ENCODE results near the gene C19orf81. TPM values are rescaled to one million over a fixed set of nuclear protein-coding genes. Genes with fewer than 3 reads are reported as not detected.

Gene C19orf81
- total and polyA plus RNA-seq, 2 of the 4 experiments (the other 2 are of a cell fraction) = 0.31 TPM; not detected in 1

DNA sequence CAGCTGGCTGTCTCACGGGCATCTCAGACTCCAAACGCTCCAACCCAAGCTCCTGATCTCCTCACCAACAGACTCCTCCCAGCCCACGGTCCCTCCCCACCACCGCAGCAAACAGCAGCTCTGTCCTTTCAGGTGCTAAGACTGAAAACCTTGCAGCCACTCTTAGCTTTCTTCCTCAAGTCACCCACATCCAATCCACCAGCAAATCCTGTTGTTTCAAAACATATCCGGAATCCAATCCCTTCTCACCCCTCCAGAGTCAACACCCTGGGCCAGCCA lies 20.8 kb downstream of the C19orf81 start:
- Histone ChIP-seq H3K9ac (ENCODE audit: low read depth, low read length) (no peak overlapping the region), H3K18ac (ENCODE audit: low read depth, low read length) (no peak overlapping the region), H3K27ac (ENCODE audit: insufficient read depth, low read length) (no peak overlapping the region), H2AFZ (replicated peaks; ENCODE audit: low read length, poor library complexity) (no peak overlapping the region), H4K8ac (ENCODE audit: low read depth in 2 of 2, low read length in 2 of 2) (no peak overlapping the region), H2BK5ac (ENCODE audit: low read depth, low read length, poor library complexity, severe bottlenecking) (no peak overlapping the region), H2BK20ac (ENCODE audit: low read depth, low read length) (no peak overlapping the region), H3K79me1 (ENCODE audit: low read depth in 1 of 2, low read length in 2 of 2) (no peaks in the 10 kb centered on the region), H3K23ac (ENCODE audit: low read depth, low read length) (no peak overlapping the region), H2AK5ac (ENCODE audit: low read depth, low read length) (no peak overlapping the region), H4K20me1 (ENCODE audit: insufficient read depth, low read length) (0 out of 2 replicates have a peak, but pooled peaks cover 3% of the 10 kb centered on the region), H3K4ac (ENCODE audit: low read depth, low read length) (no peak overlapping the region), H3K9me3 (ENCODE audit: control insufficient read depth, insufficient read depth, low read length) (no peaks in the 10 kb centered on the region), H3K9me1 (ENCODE audit: insufficient read depth, low read length) (no peaks in the 10 kb centered on the region), H3K4me1 (ENCODE audit: control insufficient read depth, insufficient read depth, low read length) (peaks cover 2% of the 10 kb centered on the region), H3K4me2 (ENCODE audit: low read depth, low read length) (no peak overlapping the region), H3K14ac (replicated peaks; ENCODE audit: low read depth, low read length) (no peak overlapping the region), H3K27me3 (ENCODE audit: control insufficient read depth, insufficient read depth, low read length) (peaks cover 55% of the 10 kb centered on the region), H2BK15ac (ENCODE audit: low read depth, low read length) (no peak overlapping the region), H3K4me3 (ENCODE audit: insufficient read depth, low read depth, low read length) (no peak overlapping the region), H3K36me3 (ENCODE audit: control insufficient read depth, insufficient read depth, low read length) (no peaks in the 10 kb centered on the region), H3K56ac (ENCODE audit: extremely low read depth, insufficient read depth, low read length) (no peak overlapping the region), H2BK120ac (ENCODE audit: low read depth, low read length) (no peak overlapping the region), H4K5ac (ENCODE audit: low read depth, low read length) (no peak overlapping the region), H4K91ac (ENCODE audit: insufficient read depth, low read depth, low read length) (no peak overlapping the region), H2AK9ac (replicated peaks; ENCODE audit: low read depth, low read length, poor library complexity) (no peak overlapping the region)
- ATAC-seq (ENCODE audit: low read depth) (no peak), DNase-seq (no peak)
- TF ChIP-seq RFX5 (IDR thresholded peaks at IDR 0.05; ENCODE audit: low read depth, low read length) = no peak
- no peak for TF ChIP-seq SMC3 (IDR thresholded peaks at IDR 0.05; ENCODE audit: low read depth, low read length)
- TF ChIP-seq, protein P1, sequence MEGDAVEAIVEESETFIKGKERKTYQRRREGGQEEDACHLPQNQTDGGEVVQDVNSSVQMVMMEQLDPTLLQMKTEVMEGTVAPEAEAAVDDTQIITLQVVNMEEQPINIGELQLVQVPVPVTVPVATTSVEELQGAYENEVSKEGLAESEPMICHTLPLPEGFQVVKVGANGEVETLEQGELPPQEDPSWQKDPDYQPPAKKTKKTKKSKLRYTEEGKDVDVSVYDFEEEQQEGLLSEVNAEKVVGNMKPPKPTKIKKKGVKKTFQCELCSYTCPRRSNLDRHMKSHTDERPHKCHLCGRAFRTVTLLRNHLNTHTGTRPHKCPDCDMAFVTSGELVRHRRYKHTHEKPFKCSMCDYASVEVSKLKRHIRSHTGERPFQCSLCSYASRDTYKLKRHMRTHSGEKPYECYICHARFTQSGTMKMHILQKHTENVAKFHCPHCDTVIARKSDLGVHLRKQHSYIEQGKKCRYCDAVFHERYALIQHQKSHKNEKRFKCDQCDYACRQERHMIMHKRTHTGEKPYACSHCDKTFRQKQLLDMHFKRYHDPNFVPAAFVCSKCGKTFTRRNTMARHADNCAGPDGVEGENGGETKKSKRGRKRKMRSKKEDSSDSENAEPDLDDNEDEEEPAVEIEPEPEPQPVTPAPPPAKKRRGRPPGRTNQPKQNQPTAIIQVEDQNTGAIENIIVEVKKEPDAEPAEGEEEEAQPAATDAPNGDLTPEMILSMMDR (conservative IDR thresholded peaks at IDR 0.05; ENCODE audit: low read depth, low read length) = no peak
- no peak for TF ChIP-seq NFE2L2 (IDR thresholded peaks at IDR 0.05; ENCODE audit: low read depth, low read length)
- TF ChIP-seq CHD1 (IDR thresholded peaks at IDR 0.05; ENCODE audit: low read depth, low read length) = no peak
- TF ChIP-seq CEBPB (IDR thresholded peaks at IDR 0.05; ENCODE audit: low read depth, low read length) = no peak
- no peak for TF ChIP-seq ELK1 (IDR thresholded peaks at IDR 0.05; ENCODE audit: borderline replicate concordance, low read depth, low read length)
- no peak for TF ChIP-seq POLR2A (IDR thresholded peaks at IDR 0.05; ENCODE audit: low read depth, low read length)
- ChIA-PET POLR2A (ENCODE audit: unreplicated experiment) (no interaction called here), CTCF (interaction anchor here (0.7 to 1.1 kb wide), 7 partner anchors 12 to 252 kb away, joined by 3 to 8 read pairs (median 3); no protein-coding TSS in a partner anchor)
- BruUV-seq (replicated peaks) = no TSS peak
- intact Hi-C loops (cut with micrococcal nuclease) = no loop called here
- dilution Hi-C loops (cut with HindIII; ENCODE audit: low sequenced_read_pairs, unreplicated experiment) = no loop called here
- 34% methylated on average over 5 of the region's 5 CpGs; no CpG with 5 or more reads in 1 of the 2 experiments for WGBS, 2 experiments (ENCODE audit: extremely low coverage in 2 of 2, insufficient read length in 1 of 2)
- in situ Hi-C loops (cut with MboI; ENCODE audit: low sequenced_read_pairs) = no loop called here
